Brain microvascular endothelial cell (primary cell): ENCODE measurements around the gene GOLGA2.

Experiments used
- DNase-seq: peaks from one replicate; pipeline ENCODE4 v3.0.0-alpha.2; 2020
- H3K27ac ChIP-seq: fragments of 250-450 bp; sonication (Bioruptor Pico); 2 replicates; pipeline ENCODE4 v1.5.1; 2020; ENCODE audit warnings: mild to moderate bottlenecking, moderate library complexity
- H3K27me3 ChIP-seq: fragments of 250-450 bp; sonication (Bioruptor Pico); replicated peaks from 2 replicates; pipeline ENCODE4 v1.5.1; 2020; ENCODE audit warnings: mild to moderate bottlenecking
- H3K36me3 ChIP-seq: fragments of 250-450 bp; sonication (Bioruptor Pico); replicated peaks from 2 replicates; pipeline ENCODE4 v1.5.1; 2020; ENCODE audit warnings: mild to moderate bottlenecking
- H3K4me3 ChIP-seq: 2 replicates; pipeline ENCODE4 v1.5.1; 2011; ENCODE audit warnings: low read depth, mild to moderate bottlenecking, control low read depth, low read length, moderate library complexity
- CTCF ChIP-seq: IDR thresholded peaks from 2 replicates; pipeline ENCODE4 v1.5.1; 2011; ENCODE audit warnings: low read depth, mild to moderate bottlenecking, moderate library complexity, low read length, control low read depth, inconsistent platforms; ENCODE audit errors: missing control alignments
- in situ Hi-C: cut with HindIII; loops from 2 replicates; pipeline ENCODE4 v1.10.0; 2017; ENCODE audit warnings: low sequenced_read_pairs, low pct_ligation_motif_present

The GOLGA2 gene

GRCh38 chr9:128257907-128258306, 17.9 kb downstream of the GOLGA2 start:
- in situ Hi-C loops = no loop called here
- Histone ChIP-seq H3K36me3 (peaks cover 73% of the 10 kb centered on the region), H3K27ac (no peak overlapping the region), H3K27me3 (no peaks in the 10 kb centered on the region), H3K4me3 (no peak overlapping the region)
- no peak for DNase-seq
- no peak for TF ChIP-seq CTCF

GRCh38 chr9:128257086-128257825, 18.6 kb downstream of the GOLGA2 start:
- H3K27ac ChIP-seq = no peak overlapping the region
- H3K4me3 ChIP-seq = no peak overlapping the region
- in situ Hi-C loops = no loop called here
- no peaks in the 10 kb centered on the region for H3K27me3 ChIP-seq
- no peak for DNase-seq
- H3K36me3 ChIP-seq = peaks cover 67% of the 10 kb centered on the region
- no peak for TF ChIP-seq CTCF

GRCh38 chr9:128254855-128255759, 20.7 kb downstream of the GOLGA2 start:
- in situ Hi-C loops = no loop called here
- peaks cover 45% of the 10 kb centered on the region for H3K36me3 ChIP-seq
- DNase-seq = peak; percentile 24
- no peak overlapping the region for H3K4me3 ChIP-seq
- no peak overlapping the region for H3K27ac ChIP-seq
- TF ChIP-seq CTCF = peak; percentile 95
- no peaks in the 10 kb centered on the region for H3K27me3 ChIP-seq

GRCh38 chr9:128254362-128254761, 21.4 kb downstream of the GOLGA2 start:
- TF ChIP-seq CTCF = no peak
- no peaks in the 10 kb centered on the region for H3K27me3 ChIP-seq
- DNase-seq = no peak
- peaks cover 38% of the 10 kb centered on the region for H3K36me3 ChIP-seq
- in situ Hi-C loops = no loop called here
- H3K27ac ChIP-seq = no peak overlapping the region
- no peak overlapping the region for H3K4me3 ChIP-seq

GRCh38 chr9:128253991-128254346, 21.8 kb downstream of the GOLGA2 start:
- peaks cover 34% of the 10 kb centered on the region for H3K36me3 ChIP-seq
- no peak overlapping the region for H3K27ac ChIP-seq
- no peaks in the 10 kb centered on the region for H3K27me3 ChIP-seq
- in situ Hi-C loops = no loop called here
- DNase-seq = no peak
- no peak for TF ChIP-seq CTCF
- no peak overlapping the region for H3K4me3 ChIP-seq
